HG03039 (cell line): ENCODE results near the gene MYO1E.
"Not testable (repeated sequence)": the region's sequence is repeated elsewhere in the genome, so short reads cannot be mapped to it uniquely, and the experiment has no call there.

Experiments
- ATAC-seq: cut with Tn5 transposase; IDR thresholded peaks from one replicate; pipeline ENCODE4 v1.9.1; 2021; ENCODE audit warnings: mild to moderate bottlenecking, moderate library complexity; ENCODE audit not compliant: unreplicated experiment

MYO1E gene

DNA sequence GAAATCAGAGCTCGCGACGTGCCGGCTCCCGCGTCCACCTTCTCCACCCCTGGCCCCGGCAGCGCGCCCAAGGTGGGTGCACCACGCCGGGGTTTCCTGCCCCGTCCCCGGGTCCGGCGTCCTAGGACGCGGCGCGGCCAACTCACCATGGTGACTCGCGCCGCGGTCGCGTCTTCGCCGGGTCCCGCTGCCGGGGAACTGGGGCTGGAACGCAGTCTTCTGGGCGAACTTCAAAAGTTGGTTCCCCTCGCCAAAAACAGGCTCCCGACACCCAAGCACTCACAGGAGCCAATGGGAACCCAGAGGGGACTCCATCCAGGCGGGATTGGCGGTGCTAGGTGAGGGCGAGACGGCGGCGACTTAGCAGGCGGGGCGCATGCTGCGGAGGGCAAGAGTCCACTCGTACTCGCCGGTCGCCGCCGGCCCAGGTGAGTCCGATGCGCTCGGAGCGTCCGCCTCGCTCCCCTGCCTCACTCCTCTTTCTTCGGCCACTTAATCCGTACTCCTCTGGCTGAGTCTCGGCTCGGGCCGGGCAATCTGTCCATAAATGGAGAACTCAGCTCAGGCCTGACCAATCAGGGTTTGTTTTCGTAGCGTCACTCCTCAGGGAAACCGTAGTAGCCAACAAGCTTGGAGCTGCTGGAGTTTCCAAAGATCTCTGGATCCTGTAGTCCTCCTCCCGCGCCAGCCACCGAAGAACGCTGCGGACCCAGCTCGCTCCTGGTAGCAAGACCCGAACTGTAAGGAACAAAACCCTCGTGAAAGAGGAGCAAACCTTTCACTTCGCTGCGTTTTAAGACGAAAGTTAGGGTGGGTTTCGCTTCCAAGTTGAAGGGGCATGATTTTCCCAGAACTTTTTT is at the start of gene MYO1E:
Gene MYO1E, minus strand, starts transcription at position 520 of the 860 bp plus-strand sequence. Its CDS starts 371 bp downstream, at position 149.
- ATAC-seq, result peak; percentile 42

DNA sequence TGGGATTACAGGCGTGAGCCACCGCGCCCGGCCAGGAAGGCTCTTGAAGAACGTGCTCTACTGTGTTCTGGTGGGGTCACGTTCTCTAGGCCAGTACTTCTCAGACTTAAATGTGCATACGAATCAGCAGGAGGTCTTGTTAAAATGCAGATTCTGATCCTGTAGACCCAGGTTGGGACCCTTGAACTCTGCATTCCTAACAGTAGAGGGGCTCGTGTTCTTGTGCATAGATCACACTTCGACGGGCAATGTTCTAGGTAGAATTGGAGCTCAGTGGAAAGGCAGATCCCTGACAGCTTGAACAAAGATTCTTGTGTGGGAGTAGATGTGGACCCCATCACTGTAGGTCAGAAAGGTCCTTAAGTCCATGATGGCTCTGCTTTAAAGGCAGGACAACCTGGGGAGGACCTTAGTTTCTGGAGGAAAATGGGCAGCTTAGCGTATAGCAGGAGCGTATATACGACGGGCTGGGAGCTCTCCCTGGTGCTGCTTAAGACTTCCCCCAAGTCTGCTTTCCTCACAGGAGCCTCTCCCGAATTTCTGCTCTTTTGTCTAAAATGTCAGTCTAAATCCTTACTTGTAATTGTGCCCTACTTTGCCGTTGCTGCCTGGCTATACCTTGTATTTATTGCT is 48.4 kb upstream of the MYO1E start:
- ATAC-seq, result no peak

DNA sequence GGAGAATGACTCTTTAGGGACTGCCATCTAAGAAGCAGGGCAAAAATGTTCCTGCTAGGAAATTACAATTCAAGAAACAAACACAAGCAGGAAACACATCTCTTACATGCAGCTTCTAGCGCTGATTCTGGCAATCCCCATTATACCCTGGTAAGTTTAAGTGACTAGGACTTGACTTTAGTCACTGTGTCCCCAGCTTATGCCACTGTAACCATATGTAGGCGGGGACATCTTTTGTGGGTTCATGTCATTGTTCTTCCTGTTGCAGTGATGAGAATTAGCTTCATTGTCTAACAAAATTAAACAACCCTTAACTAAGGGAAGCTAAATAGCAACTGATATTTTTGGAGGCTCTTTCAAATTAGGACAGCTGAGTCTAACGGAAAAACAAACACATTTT is 47.4 kb upstream of the MYO1E start:
- no peak for ATAC-seq

DNA sequence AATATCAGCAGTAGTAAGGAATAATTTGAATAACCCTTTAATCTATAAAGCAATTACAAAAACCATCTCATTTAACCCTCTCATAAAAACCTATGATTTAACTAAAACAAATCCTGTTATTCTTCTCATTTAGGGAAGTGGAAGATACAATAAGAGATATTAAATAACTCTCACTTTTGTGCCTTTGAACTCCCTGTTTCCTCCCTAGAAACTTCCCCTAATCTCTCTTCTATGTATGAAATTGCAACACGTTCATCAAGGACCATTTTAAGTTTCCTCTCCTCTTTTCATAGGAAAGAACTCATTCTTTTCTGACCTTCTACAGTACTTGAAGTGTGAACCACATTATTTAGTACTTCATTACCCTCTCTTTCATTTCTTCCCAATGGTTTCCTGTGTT is 46.5 kb upstream of the MYO1E start:
- ATAC-seq, result no peak

DNA sequence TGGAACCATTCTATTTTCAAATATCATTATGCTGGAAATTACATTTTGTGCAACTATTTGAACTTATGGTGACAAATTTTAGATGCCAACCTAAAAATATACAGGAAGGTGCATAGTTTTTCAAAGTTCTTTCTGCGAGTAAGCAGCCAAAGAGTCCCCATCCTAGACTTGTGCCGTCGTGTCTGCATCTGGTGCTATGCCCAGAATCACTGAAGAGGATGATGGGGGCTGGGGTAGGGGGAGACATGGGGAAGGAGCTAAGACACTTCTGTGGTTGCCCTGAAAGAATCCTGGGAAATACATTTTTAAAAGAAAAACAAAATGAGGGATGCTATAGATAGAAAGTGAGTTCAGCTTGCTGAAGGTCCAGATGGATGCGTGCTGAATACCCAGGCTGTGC is 44.1 kb upstream of the MYO1E start:
- ATAC-seq, result no peak

DNA sequence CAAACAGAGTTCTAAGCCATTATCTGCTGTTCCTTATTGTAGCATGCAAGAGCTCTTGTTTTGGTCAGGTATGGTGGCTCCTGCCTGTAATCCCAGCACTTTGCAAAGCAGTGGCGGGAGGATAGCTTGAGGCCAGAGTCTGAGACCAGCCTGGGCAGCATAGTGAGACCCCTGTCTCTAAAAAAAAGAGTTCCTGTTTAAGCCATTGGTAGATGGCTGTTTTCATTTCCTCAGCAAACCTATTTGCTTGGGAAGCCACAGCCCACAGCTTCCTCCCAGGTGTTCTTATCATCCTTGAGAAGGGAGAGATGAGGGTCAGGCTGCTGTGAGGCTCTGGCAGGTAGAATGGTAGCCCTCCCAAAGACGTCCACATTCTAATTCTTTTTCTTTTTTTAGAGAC is 40.9 kb upstream of the MYO1E start:
- ATAC-seq, result no peak

DNA sequence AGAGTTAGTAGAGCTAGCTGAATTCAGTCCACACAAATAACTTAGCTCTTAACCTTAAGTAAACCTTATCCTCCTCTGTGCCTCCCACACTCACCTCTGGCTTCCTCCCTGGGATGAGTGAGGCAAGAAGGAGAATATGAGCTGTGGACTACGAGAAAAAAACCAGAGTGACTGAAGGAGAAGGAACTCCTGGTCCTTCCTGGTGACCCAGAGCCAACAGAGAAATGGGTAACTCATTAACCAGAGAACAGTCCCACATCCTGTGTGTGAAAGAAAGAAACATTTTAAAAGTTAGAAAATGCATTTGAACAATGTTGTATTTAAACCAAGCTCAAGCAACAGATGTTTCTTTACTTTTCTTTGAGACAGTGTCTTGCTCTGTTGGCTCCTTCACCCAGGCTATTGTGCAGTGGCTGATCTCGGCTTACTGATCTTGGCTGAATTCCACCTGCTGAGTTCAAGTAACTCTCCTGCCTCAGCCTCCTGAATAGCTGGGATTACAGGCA is 37.8 kb upstream of the MYO1E start:
- no peak for ATAC-seq

DNA sequence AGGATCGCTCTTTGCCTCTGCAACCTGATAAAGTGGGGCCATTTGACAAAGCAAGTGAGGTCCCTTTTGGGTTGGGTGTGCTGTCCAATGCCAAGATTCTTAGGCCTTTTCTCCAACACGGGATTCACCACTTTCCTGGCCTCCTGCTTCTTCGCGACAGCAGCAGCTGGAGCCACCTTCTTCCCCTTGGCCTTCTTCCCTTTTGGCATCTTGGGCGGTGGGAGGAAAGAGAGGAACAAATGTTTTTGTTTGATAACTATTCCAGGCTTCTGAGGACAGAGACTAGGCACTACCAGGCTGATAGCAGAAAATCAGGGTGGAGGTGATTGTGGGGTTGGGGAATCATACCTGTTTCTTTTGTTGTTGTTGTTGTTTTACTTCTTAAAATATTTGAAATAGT is 35.3 kb upstream of the MYO1E start:
- ATAC-seq, result no peak

DNA sequence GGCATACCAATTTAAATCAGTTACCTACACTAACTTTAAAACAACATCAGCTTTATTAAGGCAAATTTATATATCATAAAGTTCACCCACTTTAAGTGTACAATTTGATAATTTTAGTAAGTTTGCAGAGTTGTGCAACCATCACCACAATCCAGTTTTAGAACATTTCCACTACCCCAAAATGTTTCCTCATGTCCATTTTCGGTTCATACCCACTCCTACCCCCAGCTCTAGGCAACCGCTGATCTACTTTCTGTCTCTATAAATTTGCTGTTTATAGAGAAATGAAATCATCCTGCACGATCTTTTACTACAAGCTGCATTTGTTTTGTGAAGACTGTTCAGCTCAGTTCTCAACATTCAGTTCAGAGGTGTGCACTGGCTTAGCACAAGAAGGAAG is 33.8 kb upstream of the MYO1E start:
- no peak for ATAC-seq

DNA sequence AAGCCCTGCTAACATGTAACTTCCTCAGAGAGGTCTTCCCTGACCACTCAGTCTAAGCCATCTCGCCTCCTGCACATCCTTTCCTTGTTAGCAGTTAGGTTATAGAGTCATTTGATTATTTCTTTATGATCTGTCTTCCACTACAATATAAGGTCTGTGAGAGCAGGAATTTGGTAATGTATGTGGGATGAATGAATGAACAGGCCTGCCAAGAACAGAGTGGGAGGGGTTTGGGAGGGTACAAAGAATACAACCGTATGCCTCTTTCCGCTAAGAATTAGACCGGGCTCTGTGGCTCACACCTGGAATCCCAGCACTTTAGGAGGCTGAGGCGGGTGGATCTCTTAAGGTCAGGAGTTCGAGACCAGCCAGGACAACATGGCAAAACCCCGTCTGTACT is 32.4 kb upstream of the MYO1E start:
- no peak for ATAC-seq

DNA sequence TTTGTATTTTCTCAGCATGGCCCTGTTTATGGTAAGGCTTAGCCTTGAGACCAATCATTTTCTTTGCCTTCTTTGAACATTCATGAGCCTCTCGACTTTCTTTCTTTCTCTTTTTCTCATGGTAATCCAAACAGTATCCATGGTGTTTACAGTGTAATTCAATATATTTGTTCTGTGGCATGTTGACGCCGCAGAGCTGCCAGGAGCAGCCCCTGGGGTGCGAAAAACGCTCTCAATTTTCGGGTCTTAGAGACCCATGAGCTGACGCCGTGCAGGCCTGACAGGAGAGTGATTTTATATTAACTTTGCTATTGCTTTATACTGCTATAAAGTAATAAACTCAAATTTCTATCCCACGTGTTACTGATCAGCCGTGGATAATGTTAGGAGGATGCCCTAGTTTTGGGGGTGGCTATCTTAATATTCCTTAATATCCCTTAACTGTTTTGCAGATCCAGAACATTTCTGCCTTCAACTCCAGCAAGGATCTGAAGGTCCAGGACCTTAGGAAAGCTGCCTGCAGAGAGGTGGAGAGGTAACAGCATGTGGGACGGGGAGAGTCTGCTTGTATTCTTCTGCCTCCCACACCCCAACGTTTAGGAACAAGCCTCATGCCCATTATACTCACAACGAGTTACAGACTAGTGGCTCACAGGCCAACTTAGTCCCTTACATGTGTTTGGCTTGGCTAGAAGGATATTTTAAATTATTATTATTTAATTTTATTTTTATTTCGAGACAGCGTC is 29.3 kb upstream of the MYO1E start:
- ATAC-seq, result no peak

DNA sequence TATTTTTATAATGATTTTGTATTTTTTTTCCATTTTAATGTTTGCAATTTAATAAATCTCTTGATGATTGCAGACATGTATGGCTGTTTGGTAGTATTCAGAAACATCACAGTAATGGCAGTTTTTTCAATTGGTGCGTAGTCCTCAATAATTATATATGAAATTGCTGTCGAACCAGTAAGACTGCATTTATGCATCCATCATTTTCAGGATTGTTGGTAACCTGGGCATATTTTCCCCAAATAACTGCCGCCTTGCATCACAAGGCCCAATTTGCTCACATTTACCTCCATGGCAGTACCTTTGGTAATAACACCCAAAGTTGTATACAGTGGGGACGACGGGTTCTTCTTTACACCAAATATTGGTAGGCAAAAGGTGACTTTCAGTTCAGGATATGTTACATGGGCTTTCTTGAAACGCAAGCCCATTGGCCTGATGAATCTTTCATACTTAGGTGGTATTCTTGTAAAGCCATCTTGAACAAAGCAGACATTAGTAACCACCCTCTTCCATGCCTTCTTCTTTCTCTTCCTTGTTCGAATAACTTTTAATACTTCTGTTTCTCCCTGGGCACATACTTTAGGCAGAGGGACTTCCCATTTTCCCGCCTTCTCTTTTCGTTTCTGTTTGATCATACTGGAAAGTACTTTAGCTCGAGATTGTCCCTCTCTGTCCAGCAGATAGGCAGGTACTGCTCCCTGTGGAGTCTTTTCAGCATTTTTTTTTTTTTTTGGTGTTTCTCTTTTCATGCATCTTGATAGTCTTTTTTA is 28.6 kb upstream of the MYO1E start:
- not testable (repeated sequence) for ATAC-seq

DNA sequence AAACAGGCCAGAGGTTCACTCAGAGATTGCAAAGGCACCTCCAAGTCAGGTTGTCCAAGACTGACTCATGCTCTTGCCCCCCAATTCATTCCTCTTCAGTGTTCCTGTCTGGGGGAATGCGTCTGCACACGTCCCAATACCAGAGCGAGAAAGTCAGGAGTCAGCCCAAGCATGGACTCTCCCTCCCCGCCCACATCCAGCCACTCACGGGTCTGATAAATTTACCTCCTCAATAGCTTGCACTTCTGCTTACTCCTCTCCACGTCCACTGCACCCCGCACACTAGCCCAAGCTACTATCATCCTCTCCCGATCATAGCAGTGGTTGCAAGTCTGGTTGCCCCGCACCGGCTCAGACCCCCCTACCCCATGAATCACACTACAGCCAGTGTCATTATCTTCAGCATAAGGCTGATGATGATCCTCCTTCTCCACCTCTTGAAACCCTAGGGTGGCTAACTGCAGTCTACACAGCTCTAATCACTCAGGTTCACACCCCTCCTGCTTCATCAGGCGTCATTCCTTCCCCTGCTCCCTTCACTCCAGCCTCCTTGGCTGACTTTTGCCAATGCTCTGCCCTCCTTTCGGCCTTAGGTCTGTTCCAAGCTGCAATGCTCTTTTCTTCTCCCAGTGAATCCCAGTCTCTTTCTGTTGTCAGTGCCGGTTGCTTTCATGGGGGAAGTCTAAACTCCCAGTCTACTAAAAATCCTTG is 27.6 kb upstream of the MYO1E start:
- no peak for ATAC-seq

DNA sequence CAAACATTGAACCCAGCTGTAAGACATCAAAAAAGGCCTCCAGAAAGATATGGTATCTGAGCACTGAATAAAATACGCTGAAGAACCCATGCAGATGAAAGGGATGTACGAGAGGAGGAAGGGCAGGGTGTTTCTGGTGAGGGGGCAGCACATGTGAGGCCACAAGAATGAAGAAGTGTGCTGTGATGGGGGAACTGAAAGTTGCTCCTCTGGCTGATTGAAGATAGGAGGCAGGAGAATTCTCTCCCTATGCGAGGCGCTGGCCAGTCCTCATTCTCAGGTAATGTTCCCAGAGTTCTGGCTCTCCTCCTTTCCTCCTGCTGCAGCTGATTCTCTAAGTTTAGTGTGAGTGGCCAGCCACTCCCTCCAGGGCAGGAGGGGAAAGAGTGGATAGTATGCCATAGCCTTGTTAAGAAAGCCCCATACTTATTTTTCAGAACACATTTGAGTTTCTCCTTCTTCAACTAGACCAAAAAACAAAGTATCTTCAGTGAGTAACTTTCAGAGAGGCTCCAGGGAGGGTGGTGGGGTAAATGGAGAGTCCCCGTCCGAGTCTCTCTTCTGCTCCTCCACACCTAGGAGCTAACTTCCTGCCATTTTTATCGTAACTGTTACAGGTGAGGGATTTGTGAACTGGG is 26.9 kb upstream of the MYO1E start:
- ATAC-seq, result peak; percentile 62

DNA sequence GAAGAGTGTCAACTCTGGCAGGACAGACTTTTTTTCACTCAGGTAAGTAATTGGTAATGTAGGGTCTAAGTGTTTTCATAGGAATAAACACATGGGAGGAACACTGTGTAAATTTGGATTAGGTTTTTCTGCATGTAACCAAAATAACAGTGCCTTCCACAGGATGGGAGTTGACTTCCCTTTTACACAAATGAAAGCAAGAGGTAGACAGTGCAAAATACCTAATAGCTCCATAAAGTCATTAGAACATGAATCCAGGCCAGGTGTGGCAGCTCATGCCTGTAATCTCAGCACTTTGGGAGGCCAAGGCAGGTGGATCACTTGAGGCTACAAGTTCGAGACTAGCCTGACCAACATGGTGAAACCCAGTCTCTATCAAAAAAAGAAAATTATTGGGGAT is 25.5 kb upstream of the MYO1E start:
- ATAC-seq, result no peak

DNA sequence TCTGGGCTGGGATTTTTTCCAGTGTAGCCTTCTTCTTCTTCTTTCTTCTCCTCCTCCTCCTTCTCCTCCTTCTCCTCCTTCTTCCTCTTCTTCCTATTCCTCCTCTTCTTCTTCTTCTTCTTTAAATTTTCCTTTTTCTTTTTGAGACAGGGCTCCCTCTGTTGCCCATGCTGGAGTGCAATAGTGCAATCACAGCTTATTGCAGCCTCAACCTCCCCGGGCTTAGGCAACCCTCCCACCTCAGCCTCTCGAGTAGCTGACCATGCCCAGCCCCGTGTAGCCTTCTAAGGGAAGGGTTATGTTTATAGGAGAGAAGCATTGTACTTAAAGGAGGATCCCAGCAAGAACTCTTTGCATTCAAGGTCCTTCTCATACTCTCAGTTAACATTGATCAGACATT is 24.0 kb upstream of the MYO1E start:
- ATAC-seq, result no peak

DNA sequence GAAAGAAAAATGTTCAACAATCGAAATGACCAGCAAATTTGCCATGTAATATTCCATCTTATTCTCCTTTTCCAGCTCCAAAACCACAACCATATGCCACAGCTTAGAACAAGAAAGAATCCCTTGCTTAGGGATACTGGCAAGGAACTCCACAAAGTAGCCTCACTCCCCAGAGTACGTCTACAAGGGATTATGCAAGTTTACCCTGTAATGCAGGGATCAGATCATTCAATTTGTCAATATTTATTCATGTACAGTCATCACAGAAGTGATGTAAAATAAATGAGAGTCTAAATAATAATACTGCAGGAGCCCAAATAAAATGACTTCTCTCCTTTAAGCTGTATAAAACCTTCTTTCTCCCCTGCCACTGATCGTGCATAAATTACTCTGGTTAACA is 23.5 kb upstream of the MYO1E start:
- no peak for ATAC-seq

DNA sequence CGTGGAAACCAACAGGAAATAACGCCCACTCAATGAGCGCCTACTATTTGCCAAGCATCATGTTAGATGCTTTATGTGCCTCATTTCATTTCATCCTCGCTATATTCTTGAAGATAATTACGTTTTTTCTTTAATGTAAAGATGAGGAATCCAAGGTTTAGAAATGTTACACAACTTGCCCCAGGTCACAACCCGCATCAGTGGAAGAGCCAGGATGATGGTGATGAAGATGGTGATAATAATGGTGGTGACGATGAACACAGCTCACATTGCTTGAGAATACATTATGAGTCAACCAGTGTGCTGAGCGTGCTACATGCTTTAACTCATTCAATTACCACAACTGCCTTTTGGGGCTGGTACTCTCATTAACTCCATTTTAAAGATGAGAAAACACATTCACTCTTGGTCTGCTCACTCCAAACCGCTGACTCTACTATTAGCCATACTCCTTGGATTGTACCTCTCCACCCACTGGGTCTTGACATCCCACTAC is 21.5 kb upstream of the MYO1E start:
- no peak for ATAC-seq

DNA sequence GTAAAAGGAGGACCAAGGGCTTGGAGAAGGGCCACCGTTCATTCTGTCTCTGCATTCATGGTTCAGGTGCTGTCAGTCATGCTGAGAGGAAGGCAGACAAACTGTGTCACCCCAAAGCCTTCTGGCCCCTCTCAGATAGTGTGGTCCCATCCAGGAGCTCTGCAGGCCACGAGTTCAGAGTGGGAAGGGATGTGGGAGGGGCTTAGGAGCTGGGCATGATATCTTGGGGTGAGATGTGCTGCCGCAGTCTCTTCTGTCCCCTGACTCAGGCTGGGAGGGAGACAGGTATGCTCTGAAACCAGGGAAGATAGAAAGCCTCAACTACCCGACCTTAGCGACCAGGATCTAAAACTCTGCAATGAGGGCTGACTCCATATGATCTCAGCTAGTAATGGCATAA is 19.6 kb upstream of the MYO1E start:
- ATAC-seq, result no peak

DNA sequence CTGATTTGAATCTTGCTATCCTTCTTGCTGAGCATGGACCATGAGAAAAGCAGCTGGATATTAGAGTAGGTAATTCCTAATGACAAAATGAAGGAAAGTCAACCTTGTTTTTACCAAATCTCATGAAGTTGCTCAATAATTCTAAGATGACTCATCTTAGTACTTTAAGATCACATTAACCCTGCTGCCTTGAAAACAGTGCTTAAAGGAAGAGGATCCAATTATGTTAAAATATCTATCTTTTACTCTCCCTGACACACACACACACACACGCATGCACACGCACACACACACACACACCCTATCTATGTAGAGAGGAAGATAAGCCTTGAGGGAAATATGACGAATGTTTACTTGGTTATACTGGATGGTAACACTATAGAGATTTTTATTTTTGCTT is 16.0 kb upstream of the MYO1E start:
- ATAC-seq, result no peak
